Measurements from ENCODE around the gene ZNF829.

Gene ZNF829

GRCh38 chr19:36915992-36916830, at the start of gene ZNF829, which contains the start of gene ZNF568:
Gene ZNF829 (minus strand): TSS chr19:36916291. CDS start chr19:36915167, 1,124 bp downstream.
Gene ZNF568 (plus strand): TSS chr19:36916332. CDS start chr19:36922771, 6,439 bp downstream.
- peak; percentile 93 for DNase-seq

DNA sequence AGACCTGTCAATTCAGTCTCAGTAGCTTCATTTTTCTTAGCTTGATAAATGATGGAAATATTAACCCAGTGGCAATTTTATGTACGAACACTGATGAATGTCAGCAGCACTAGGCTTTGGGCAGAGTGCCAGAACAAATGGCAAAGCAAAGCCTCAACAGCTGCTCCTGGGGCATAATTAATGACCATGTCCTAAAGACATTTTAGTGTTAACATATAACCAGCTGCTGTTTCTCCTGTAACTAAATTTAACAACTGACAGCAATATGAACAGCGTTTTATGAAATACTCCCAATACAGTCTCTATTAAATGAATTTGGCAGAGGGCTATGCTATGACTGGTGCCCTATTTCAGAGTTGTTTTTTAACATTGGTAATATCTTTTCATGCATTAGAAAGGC, 47.2 kb upstream of the ZNF829 start:
- no peak for DNase-seq

DNA sequence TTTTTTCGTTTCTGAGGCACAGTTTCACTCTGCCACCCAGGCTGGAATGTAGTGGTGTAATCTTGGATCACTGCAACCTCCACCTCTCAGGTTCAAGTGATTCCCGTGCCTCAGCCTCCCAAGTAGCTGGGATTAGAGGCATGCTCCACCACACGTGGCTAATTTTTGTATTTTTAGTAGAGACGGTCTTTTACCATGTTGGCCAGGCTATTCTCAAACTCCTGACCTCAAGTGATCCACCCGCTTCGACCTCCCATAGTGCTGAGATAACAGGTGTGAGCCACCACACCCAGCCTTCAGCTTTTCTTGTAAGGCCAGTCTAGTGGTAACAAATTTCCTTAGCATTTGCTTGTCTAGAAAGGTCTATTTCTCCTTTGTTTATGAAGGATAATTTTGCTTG, 46.3 kb upstream of the ZNF829 start:
- no peak for DNase-seq

DNA sequence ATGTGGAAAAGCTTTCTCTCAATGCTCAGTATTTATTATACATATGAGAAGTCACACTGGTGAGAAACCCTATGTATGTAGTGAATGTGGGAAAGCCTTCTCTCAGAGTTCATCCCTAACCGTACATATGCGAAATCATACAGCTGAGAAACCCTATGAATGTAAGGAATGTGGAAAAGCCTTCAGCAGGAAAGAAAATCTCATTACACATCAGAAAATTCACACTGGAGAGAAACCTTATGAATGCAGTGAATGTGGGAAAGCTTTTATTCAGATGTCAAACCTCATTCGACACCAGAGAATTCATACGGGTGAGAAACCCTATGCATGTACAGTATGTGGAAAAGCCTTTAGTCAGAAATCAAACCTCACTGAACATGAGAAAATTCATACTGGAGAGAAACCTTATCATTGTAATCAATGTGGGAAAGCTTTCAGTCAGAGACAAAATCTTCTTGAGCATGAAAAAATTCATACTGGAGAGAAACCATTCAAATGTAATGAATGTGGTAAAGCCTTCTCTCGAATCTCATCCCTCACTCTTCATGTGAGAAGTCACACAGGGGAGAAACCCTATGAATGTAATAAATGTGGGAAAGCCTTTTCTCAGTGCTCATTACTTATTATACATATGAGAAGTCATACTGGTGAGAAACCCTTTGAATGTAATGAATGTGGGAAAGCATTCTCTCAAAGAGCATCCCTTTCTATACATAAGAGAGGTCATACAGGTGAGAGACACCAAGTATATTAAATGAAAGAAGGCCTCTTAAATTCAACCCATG, 34.4 kb upstream of the ZNF829 start:
- DNase-seq, result no peak

- no peak for DNase-seq
These were observed 23.1 kb upstream of the ZNF829 start for GRCh38 chr19:36939153-36939552.

DNA sequence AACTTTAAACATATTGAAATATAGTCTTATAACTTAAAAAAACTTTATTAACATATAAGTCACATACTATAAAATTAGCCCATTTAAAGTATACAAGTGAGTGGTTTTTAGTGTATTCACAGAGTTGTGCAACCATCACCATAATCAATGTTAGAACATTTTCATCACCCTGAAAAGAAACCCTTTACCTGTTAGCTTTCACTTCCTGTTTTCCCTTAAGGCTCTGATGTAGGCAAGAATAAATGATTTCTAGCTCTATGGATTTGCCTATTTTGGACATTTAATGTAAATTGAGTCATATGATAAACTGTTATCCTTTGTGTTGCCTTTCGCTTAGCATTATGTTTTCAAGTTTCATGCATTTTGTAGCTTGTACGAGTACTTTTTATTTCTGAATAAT, 15.6 kb upstream of the ZNF829 start:
- no peak for DNase-seq

DNA sequence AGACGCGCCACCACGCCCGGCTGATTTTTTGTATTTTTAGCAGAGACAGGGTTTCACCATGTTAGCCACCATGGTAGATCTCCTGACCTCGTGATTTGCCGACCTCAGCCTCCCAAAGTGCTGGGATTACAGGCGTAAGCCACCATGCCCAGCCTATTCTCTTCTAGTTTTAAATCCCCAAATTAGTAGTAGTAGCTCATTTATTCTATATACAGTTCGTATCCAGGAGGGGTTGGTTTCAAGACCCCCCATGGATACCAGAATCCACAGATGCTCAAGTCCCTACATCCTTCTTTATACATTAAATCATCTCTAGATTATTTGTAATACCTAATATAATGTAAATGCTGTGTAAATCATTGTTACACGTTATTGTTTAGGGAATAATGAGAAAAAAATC, 2.0 kb upstream of the ZNF829 start:
- DNase-seq, result no peak

- no peak for DNase-seq
These were observed 900 bp upstream of the ZNF829 start for GRCh38 chr19:36916991-36917390.

GRCh38 chr19:36898422-36898821, 17.7 kb downstream of the ZNF829 start:
- no peak for DNase-seq

DNA sequence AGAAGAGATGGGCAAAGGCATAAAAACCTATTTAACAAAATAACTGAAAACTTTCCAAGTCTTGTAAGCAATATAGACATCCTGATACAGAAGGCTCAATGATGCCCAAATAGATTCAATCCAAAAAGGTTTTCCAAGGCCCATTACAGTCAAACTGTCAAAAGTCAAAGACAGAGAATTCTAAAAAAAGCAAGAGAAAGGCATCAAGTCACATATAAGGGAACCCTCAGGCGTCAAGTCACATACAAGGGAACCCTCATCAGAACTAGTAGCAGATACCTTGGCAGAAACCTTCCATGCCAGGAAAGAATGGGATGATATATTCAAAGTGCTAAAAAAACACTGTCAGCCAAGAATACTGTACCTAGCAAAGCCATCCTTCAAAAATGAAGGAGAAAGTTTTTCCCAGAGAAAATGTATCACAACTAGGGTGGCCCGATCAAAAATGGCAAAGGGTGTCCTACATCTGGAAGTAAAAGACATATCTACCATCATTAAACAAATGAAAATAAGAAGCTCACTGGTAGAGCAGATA, 21.2 kb downstream of the ZNF829 start:
- DNase-seq, result no peak

- no peak for DNase-seq
These were observed 24.2 kb downstream of the ZNF829 start for GRCh38 chr19:36891768-36892357.

GRCh38 chr19:36876993-36877938, 38.8 kb downstream of the ZNF829 start:
- no peak for DNase-seq

DNA sequence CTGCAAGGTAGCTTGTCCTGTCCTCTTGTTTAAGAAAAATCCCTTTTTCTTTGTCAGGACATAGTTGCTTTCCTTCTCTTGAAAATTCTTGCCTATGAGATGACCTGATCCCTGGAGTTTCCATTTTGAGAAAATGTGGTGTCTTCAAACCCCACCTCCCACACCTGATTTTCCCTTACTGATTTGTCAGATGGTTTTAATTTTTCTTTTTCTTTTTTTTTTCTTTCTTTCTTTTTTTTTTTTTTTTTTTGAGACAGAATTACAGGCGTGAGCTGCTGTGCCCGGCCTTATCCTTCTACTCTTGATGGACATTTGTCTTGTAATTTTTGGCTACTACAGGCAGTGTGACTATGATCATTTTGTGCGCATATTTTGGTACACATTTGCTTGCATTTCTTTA, 64.2 kb downstream of the ZNF829 start:
- DNase-seq, result no peak

- peak; percentile 83 for DNase-seq
These were observed 65.3 kb downstream of the ZNF829 start, which contains the start of gene ZNF345 for GRCh38 chr19:36850559-36851442. Gene ZNF345 (plus strand): TSS chr19:36850876. CDS start chr19:36876831, 25,955 bp downstream.

GRCh38 chr19:36849701-36850558, 66.2 kb downstream of the ZNF829 start:
- DNase-seq, result peak; percentile 86

- DNase-seq, result no peak
These were observed 68.1 kb downstream of the ZNF829 start for GRCh38 chr19:36847968-36848367.

DNA sequence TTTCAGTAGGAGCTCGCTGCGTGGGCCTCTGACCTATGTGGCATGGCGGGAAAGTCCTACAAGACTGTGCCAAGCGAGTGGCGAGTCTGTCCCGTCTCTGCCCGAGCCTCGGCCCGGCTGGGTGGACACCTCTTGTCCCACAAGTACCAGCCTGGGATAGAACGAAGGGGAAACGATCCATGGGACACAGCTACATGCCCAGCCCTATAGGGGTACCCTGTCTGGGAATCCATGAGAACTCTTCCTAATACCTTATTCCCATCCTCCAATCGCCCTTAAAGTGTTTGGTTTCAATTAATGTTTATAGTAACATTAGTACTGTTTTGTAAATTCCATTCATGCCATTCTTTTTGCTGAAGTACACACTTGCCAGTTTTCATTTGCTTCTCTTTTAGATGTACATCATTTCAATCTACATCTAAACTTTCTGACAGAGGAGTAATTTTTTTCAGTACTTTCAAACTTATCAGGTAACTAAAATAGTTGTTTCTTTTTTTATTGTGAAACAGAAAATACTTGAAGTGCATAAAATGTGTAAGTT, 77.2 kb downstream of the ZNF829 start:
- no peak for DNase-seq

Measured in T1000 (cell line).